NB4 (cell line): ENCODE measurements around the gene TOMM40.
A peak's percentile ranks its signal among the peaks of the same experiment; 100 is the strongest.

Experiments
- DNase-seq: peaks from one replicate; pipeline ENCODE4 v3.0.0; 2010; ENCODE audit warnings: low read depth
- H3K4me3 ChIP-seq: one replicate; pipeline ENCODE4 v1.5.1; 2011; ENCODE audit warnings: mild to moderate bottlenecking, low read depth, low read length, moderate library complexity
- CTCF ChIP-seq: IDR thresholded peaks from one replicate; pipeline ENCODE4 v1.5.1; 2012; ENCODE audit warnings: low read depth, low read length
- MAX ChIP-seq: IDR thresholded peaks from 2 replicates; pipeline ENCODE4 v1.6.1; 2011; ENCODE audit warnings: low read depth, low read length
- MYC ChIP-seq: IDR thresholded peaks from 2 replicates; pipeline ENCODE4 v1.6.1; 2011; ENCODE audit warnings: low read depth, low read length
- POLR2A ChIP-seq: IDR thresholded peaks from 2 replicates; pipeline ENCODE4 v1.6.1; 2011; ENCODE audit warnings: mild to moderate bottlenecking; ENCODE audit not compliant: insufficient read length; ENCODE audit errors: extremely low read depth

TOMM40 gene

GRCh38 chr19:44903602-44904425, 12.8 kb downstream of the TOMM40 start:
- peak; percentile 74 for DNase-seq
- TF ChIP-seq POLR2A, result peak; percentile 12
- TF ChIP-seq CTCF, result peak; percentile 65
- TF ChIP-seq MYC, result no peak
- no peak for TF ChIP-seq MAX
- no peak overlapping the region for H3K4me3 ChIP-seq

GRCh38 chr19:44904426-44904994, 13.5 kb downstream of the TOMM40 start:
- TF ChIP-seq POLR2A (no peak), CTCF (no peak), MAX (no peak), MYC (no peak)
- no peak overlapping the region for H3K4me3 ChIP-seq
- DNase-seq, result peak; percentile 34

- TF ChIP-seq MYC (no peak), CTCF (no peak), POLR2A (no peak), MAX (no peak)
- H3K4me3 ChIP-seq, result no peak within 1 kb of the TSS
- no peak for DNase-seq
These were observed 14.5 kb downstream of the TOMM40 start, which contains the start of gene APOE for GRCh38 chr19:44905437-44906160. APOE (plus strand) TSS chr19:44905796; CDS start chr19:44906625, 829 bp downstream.

- H3K4me3 ChIP-seq, result no peak overlapping the region
- TF ChIP-seq CTCF, result no peak
- TF ChIP-seq MAX, result no peak
- no peak for TF ChIP-seq POLR2A
- TF ChIP-seq MYC, result no peak
- DNase-seq, result no peak
These were observed 16.6 kb downstream of the TOMM40 start for GRCh38 chr19:44907613-44908012.

- TF ChIP-seq CTCF, result no peak
- TF ChIP-seq MYC, result no peak
- TF ChIP-seq POLR2A, result no peak
- no peak for TF ChIP-seq MAX
- H3K4me3 ChIP-seq, result no peak overlapping the region
- DNase-seq, result no peak
These were observed 17.2 kb downstream of the TOMM40 start for GRCh38 chr19:44908074-44908835.
